Endothelial cell of umbilical vein (primary cell): ENCODE results near the gene ARID1B. TPM values are rescaled to one million over a fixed set of nuclear protein-coding genes. Genes with fewer than 3 reads are reported as not detected.
A peak's percentile ranks its signal among the peaks of the same experiment; 100 is the strongest.

ENCODE experiments used
- BruUV-seq: library from RNA; stranded (reverse); fragments of 400-500 nt; replicated peaks from 2 replicates; lab custom pipeline; 2021; lab: Mats Ljungman, UMichigan
- CTCF ChIA-PET: fragments of 300-600, 350-600 bp; sonication (Branson Sonifier 250); formaldehyde crosslinking; loops from one replicate; lab custom pipeline; 2021; ENCODE audit warnings: antibody characterized with exemption, inconsistent platforms; lab: Charles Lee
- POLR2A ChIA-PET: fragments of 300-600, 350-600 bp; sonication (Branson Sonifier 250); formaldehyde crosslinking; loops from one replicate; lab custom pipeline; 2021; ENCODE audit warnings: antibody characterized with exemption, inconsistent platforms; lab: Charles Lee
- DNase-seq: peaks from one replicate; pipeline ENCODE4 v3.0.0-alpha.2; 2011; ENCODE audit warnings: low read depth, low spot score
- FAIRE-seq: peaks from 2 replicates; lab custom pipeline; 2011; peaks lifted over from hg19 to GRCh38; lab: Jason Lieb, UNC
- H2AFZ ChIP-seq: 2 replicates; pipeline ENCODE4 v1.6.0; 2012; ENCODE audit warnings: low read depth, low read length, control low read depth, inconsistent platforms
- H3K27ac ChIP-seq: 2 replicates; pipeline ENCODE4 v1.5.1; 2011; ENCODE audit warnings: low read depth, mild to moderate bottlenecking, control low read depth, low read length, moderate library complexity; ENCODE audit not compliant: insufficient read depth
- H3K27me3 ChIP-seq, 2 experiments: 2 replicates each; pipeline versions ENCODE4 v1.6.0 to v1.6.1; 2011; ENCODE audit warnings: low read length in 2 of 2, mixed read lengths in 1 of 2; ENCODE audit not compliant: control insufficient read depth in 2 of 2, insufficient read depth in 2 of 2
- H3K36me3 ChIP-seq, 2 experiments: 2 replicates in 1 of 2; 3 replicates in 1 of 2; pipeline ENCODE4 v1.5.1; 2011; ENCODE audit warnings: low read length in 2 of 2, mild to moderate bottlenecking in 1 of 2, moderate library complexity in 1 of 2; ENCODE audit not compliant: control insufficient read depth in 2 of 2, insufficient read depth in 2 of 2; ENCODE audit errors: extremely low read depth in 1 of 2
- H3K4me1 ChIP-seq: 3 replicates; pipeline ENCODE4 v1.5.1; 2011; ENCODE audit warnings: mild to moderate bottlenecking, low read length; ENCODE audit not compliant: control insufficient read depth, insufficient read depth; ENCODE audit errors: extremely low read depth
- H3K4me2 ChIP-seq: 2 replicates; pipeline ENCODE4 v1.6.1; 2011; ENCODE audit warnings: low read length, control low read depth, mixed read lengths; ENCODE audit not compliant: insufficient read depth
- H3K4me3 ChIP-seq, 3 experiments: fragments of 200-600 bp in 1 of 3; sonication (generic), shearing (Covaris generic) in 1 of 3; replicated peaks in 1 of 3; 2 replicates each; pipeline ENCODE4 v1.5.1; 2011 to 2016; ENCODE audit warnings: control low read depth in 3 of 3, low read length in 3 of 3, mild to moderate bottlenecking in 2 of 3, inconsistent platforms in 1 of 3, low read depth in 1 of 3, moderate library complexity in 1 of 3; ENCODE audit not compliant: insufficient read depth in 1 of 3
- H3K79me2 ChIP-seq: 2 replicates; pipeline ENCODE4 v1.6.0; 2012; ENCODE audit warnings: low read length, inconsistent platforms; ENCODE audit not compliant: control insufficient read depth, insufficient read depth
- H3K9ac ChIP-seq: replicated peaks from 2 replicates; pipeline ENCODE3; 2011; ENCODE audit warnings: low read length, control low read depth; ENCODE audit not compliant: insufficient read depth; ENCODE audit errors: extremely low read depth
- H3K9me1 ChIP-seq: replicated peaks from 3 replicates; pipeline ENCODE4 v1.6.0; 2011; ENCODE audit warnings: mild to moderate bottlenecking, low read length; ENCODE audit not compliant: control insufficient read depth, insufficient read depth; ENCODE audit errors: extremely low read depth
- H3K9me3 ChIP-seq: replicated peaks from 2 replicates; pipeline ENCODE4 v1.5.1; 2012; ENCODE audit warnings: low read length, inconsistent platforms; ENCODE audit not compliant: control insufficient read depth, insufficient read depth
- H4K20me1 ChIP-seq: replicated peaks from 2 replicates; pipeline ENCODE3; 2011; ENCODE audit warnings: mild to moderate bottlenecking, low read length; ENCODE audit not compliant: control insufficient read depth, insufficient read depth; ENCODE audit errors: extremely low read depth
- CTCF ChIP-seq, 2 donors: IDR thresholded peaks; 1 replicate in 1 of 2; 2 replicates in 1 of 2; pipeline ENCODE4 v1.5.1; 2011; ENCODE audit warnings: low read length in 2 of 2, mild to moderate bottlenecking in 2 of 2, moderate library complexity in 2 of 2, control low read depth in 1 of 2, inconsistent platforms in 1 of 2, low read depth in 1 of 2; ENCODE audit not compliant: insufficient read depth in 1 of 2; ENCODE audit errors: extremely low read depth in 1 of 2
- EZH2 ChIP-seq: IDR thresholded peaks from 2 replicates; pipeline ENCODE4 v1.6.1; 2012; ENCODE audit warnings: borderline replicate concordance, low read depth, mild to moderate bottlenecking, moderate library complexity, low read length, inconsistent platforms; ENCODE audit not compliant: severe bottlenecking
- JUN ChIP-seq: IDR thresholded peaks from 2 replicates; pipeline ENCODE4 v1.6.1; 2011; ENCODE audit warnings: borderline replicate concordance, low read depth; ENCODE audit not compliant: insufficient read length, insufficient read depth
- POLR2A ChIP-seq: IDR thresholded peaks from 2 replicates; pipeline ENCODE4 v1.6.1; 2012; ENCODE audit warnings: low read depth, mild to moderate bottlenecking, control low read depth, low read length
- POLR2AphosphoS5 ChIP-seq: IDR thresholded peaks from 2 replicates; pipeline ENCODE4 v1.6.1; 2012; ENCODE audit warnings: low read depth, mild to moderate bottlenecking, control low read depth, low read length, moderate library complexity; ENCODE audit not compliant: insufficient read depth
- dilution Hi-C: fragments of 300-500 bp; cut with MboI; formaldehyde crosslinking; loops from one replicate; pipeline ENCODE4 v1.15.0; 2019; ENCODE audit warnings: low sequenced_read_pairs; ENCODE audit not compliant: extremely low pct_ligation_motif_present
- intact Hi-C: fragments of 100-400 bp; cut with micrococcal nuclease; formaldehyde crosslinking; loops from one replicate; pipeline ENCODE4 v1.10.0; 2022
- polyA plus RNA-seq, 4 experiments: library from polyadenylated mRNA; depleted of rRNA in 3 of 4; stranded (reverse) in 3 of 4; unstranded in 1 of 4; fragments of >200 nt; gene quantifications; 2 replicates each; pipeline versions ENCODE4 v1.2.1 to v1.2.3, GENCODE V29; 2011 to 2012; ENCODE audit warnings: missing spikeins in 1 of 4
- total RNA-seq: library from RNA; stranded (reverse); gene quantifications from 2 replicates; pipeline ENCODE4 v1.2.3, GENCODE V29; 2021

ARID1B gene
- total and polyA plus RNA-seq, 2 donors (not counting 3 experiments of a cell fraction or from before 2014, with no cell fraction given) = 21.8 to 89.5 TPM

GRCh38 chr6:157137501-157137900 lies 360.3 kb downstream of the ARID1B start:
- dilution Hi-C loops (no loop called here), intact Hi-C loops (no loop called here)
- no peak for DNase-seq
- ChIA-PET CTCF (no interaction called here), POLR2A (no interaction called here)
- H3K9me1 ChIP-seq = no peaks in the 10 kb centered on the region
- no peak overlapping the region for H3K4me3 ChIP-seq
- peaks cover 5% of the 10 kb centered on the region for H3K4me1 ChIP-seq
- no peak overlapping the region for H3K9ac ChIP-seq
- no peak for FAIRE-seq
- H4K20me1 ChIP-seq = no peaks in the 10 kb centered on the region
- H3K4me2 ChIP-seq = no peak overlapping the region
- peaks cover 2 to 8% of the 10 kb centered on the region in 2 experiments for H3K36me3 ChIP-seq
- H3K9me3 ChIP-seq = no peaks in the 10 kb centered on the region
- H2AFZ ChIP-seq = no peak overlapping the region
- H3K79me2 ChIP-seq = no peaks in the 10 kb centered on the region
- H3K27me3 ChIP-seq = no peaks in the 10 kb centered on the region
- H3K27ac ChIP-seq = no peak overlapping the region
- BruUV-seq = no TSS peak
- no peak for TF ChIP-seq POLR2A
- TF ChIP-seq JUN = no peak
- TF ChIP-seq POLR2AphosphoS5 = no peak
- no peak for TF ChIP-seq CTCF (IDR thresholded peaks at IDR 0.05; ENCODE audit: extremely low read depth in 1 of 2, insufficient read depth in 1 of 2, low read depth in 1 of 2, low read length in 2 of 2)

- no peak overlapping the region for H3K4me3 ChIP-seq
- no peak overlapping the region for H2AFZ ChIP-seq
- H3K27ac ChIP-seq = no peak overlapping the region
- TF ChIP-seq EZH2 (no peak), CTCF (IDR thresholded peaks at IDR 0.05; ENCODE audit: extremely low read depth in 1 of 2, insufficient read depth in 1 of 2, low read depth in 1 of 2, low read length in 2 of 2) (peak; percentile 21 to 37)
- H4K20me1 ChIP-seq = no peaks in the 10 kb centered on the region
- dilution Hi-C loops = no loop called here
- intact Hi-C loops = no loop called here
- H3K9ac ChIP-seq = no peak overlapping the region
- FAIRE-seq (no peak), DNase-seq (no peak)
- no TSS peak for BruUV-seq
- peaks cover 0 to 5% of the 10 kb centered on the region in 2 experiments for H3K36me3 ChIP-seq
- no peaks in the 10 kb centered on the region for H3K9me1 ChIP-seq
- no peaks in the 10 kb centered on the region for H3K27me3 ChIP-seq
- H3K4me1 ChIP-seq = peaks cover 19% of the 10 kb centered on the region
- no peaks in the 10 kb centered on the region for H3K9me3 ChIP-seq
- no peak overlapping the region for H3K4me2 ChIP-seq
- POLR2A ChIA-PET = no interaction called here
- CTCF ChIA-PET = interaction anchor here (0.8 to 1.9 kb wide), 7 partner anchors 9 to 93 kb away, joined by 3 to 7 read pairs (median 5); no protein-coding TSS in a partner anchor
- no peaks in the 10 kb centered on the region for H3K79me2 ChIP-seq
These were observed 362.0 kb downstream of the ARID1B start for GRCh38 chr6:157139054-157139708.
